Spleen (tissue), 7 donors: ENCODE measurements around the gene NAP1L5.

ENCODE experiments used
- POLR2A ChIP-seq, 3 donors: fragments of 450-650 bp; IDR thresholded peaks; one replicate each; pipeline ENCODE4 v1.5.1; 2017; ENCODE audit warnings: antibody characterized with exemption in 3 of 3, mild to moderate bottlenecking in 1 of 3
- POLR2AphosphoS5 ChIP-seq, 3 donors: sonication (generic); formaldehyde crosslinking; IDR thresholded peaks; one replicate each; pipeline ENCODE4 v1.5.1; 2017; ENCODE audit warnings: antibody characterized with exemption in 3 of 3
- TF ChIP-seq, protein P1 (sequence below), 11 experiments: fragments of 200-600 bp in 7 of 11; fragments of 450-650 bp in 4 of 11; sonication (generic) in 4 of 11; IDR thresholded peaks in 8 of 11; conservative IDR thresholded peaks in 3 of 11; 1 replicate in 7 of 11; 2 replicates in 4 of 11; pipeline versions ENCODE4 v1.4.0 to v1.8.0; 2016 to 2021; ENCODE audit warnings: antibody characterized with exemption in 11 of 11, inconsistent platforms in 4 of 11, mild to moderate bottlenecking in 1 of 11
- donor health status: DM: no; HTN: no; CAD: no; lungs with moderate emphysema.
- donor health status: DM: no; HTN: no; CAD: no.
- donor health status: DM: no; HTN: no; CAD: no.

DNA sequence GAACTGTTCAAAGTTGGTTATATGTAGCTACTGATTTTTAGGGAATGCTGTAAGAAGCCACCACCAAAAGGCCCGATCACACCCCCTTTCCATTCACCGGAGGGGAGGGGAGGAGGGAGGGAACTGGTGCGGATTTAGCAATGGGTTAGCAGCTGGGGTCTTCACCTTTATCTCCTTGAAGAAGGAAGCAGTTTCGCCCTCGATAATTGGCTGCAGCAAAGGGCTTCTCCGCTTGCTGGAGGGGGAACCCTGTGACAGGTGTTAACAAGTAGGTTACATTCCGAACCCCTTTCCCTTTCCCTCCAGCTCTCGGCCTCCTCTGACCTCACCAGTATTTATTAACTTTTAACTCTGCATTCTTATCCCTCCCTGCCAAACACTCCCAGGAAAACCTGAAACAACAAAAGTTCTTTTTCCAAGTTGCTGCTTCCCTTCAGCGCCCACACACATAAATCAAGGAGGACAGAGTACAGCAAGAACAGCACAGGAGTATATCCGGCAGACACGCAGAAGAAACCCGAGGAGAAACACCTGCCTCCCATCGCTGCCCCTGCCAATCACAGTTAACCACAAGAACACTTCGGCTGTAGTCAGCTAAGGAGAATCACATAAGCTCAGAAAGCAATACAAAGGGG, 39.8 kb upstream of the NAP1L5 start:
- TF ChIP-seq POLR2AphosphoS5 (IDR thresholded peaks at IDR 0.05) (peak in 1 of 3 donors; percentile 23), POLR2A (IDR thresholded peaks at IDR 0.05) (no peak)
- TF ChIP-seq, protein P1, sequence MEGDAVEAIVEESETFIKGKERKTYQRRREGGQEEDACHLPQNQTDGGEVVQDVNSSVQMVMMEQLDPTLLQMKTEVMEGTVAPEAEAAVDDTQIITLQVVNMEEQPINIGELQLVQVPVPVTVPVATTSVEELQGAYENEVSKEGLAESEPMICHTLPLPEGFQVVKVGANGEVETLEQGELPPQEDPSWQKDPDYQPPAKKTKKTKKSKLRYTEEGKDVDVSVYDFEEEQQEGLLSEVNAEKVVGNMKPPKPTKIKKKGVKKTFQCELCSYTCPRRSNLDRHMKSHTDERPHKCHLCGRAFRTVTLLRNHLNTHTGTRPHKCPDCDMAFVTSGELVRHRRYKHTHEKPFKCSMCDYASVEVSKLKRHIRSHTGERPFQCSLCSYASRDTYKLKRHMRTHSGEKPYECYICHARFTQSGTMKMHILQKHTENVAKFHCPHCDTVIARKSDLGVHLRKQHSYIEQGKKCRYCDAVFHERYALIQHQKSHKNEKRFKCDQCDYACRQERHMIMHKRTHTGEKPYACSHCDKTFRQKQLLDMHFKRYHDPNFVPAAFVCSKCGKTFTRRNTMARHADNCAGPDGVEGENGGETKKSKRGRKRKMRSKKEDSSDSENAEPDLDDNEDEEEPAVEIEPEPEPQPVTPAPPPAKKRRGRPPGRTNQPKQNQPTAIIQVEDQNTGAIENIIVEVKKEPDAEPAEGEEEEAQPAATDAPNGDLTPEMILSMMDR (IDR thresholded peaks at IDR 0.05 in 8 of 11, conservative IDR thresholded peaks at IDR 0.05 in 3 of 11), result no peak
